GM21367 (cell line): ENCODE results near the gene FLNB.

ENCODE experiments used
- ATAC-seq: cut with Tn5 transposase; IDR thresholded peaks from one replicate; pipeline ENCODE4 v1.9.1; 2021; ENCODE audit not compliant: unreplicated experiment

FLNB gene

GRCh38 chr3:58177747-58178527, 169.7 kb downstream of the FLNB start:
- peak; percentile 76 for ATAC-seq

- no peak for ATAC-seq
Measured at GRCh38 chr3:58178528-58179234, 170.5 kb downstream of the FLNB start.

GRCh38 chr3:58179235-58180098, 171.2 kb downstream of the FLNB start:
- no peak for ATAC-seq

GRCh38 chr3:58180099-58180880, 172.1 kb downstream of the FLNB start:
- ATAC-seq, result no peak

GRCh38 chr3:58180940-58181587, 172.8 kb downstream of the FLNB start:
- no peak for ATAC-seq

GRCh38 chr3:58183221-58183620, 175.0 kb downstream of the FLNB start:
- no peak for ATAC-seq

GRCh38 chr3:58183891-58184290, 175.7 kb downstream of the FLNB start:
- ATAC-seq, result no peak

GRCh38 chr3:58184309-58184981, 176.2 kb downstream of the FLNB start:
- no peak for ATAC-seq

GRCh38 chr3:58184982-58185360, 176.7 kb downstream of the FLNB start:
- ATAC-seq, result no peak

- no peak for ATAC-seq
Measured at GRCh38 chr3:58188173-58188564, 179.9 kb downstream of the FLNB start.

GRCh38 chr3:58188921-58189451, 180.8 kb downstream of the FLNB start:
- ATAC-seq, result no peak

GRCh38 chr3:58189691-58190090, 181.5 kb downstream of the FLNB start:
- ATAC-seq, result no peak

GRCh38 chr3:58190291-58190690, 182.1 kb downstream of the FLNB start:
- ATAC-seq, result no peak

- ATAC-seq, result no peak
Measured at GRCh38 chr3:58190882-58191281, 182.7 kb downstream of the FLNB start.

GRCh38 chr3:58191361-58191991, 183.3 kb downstream of the FLNB start:
- no peak for ATAC-seq

GRCh38 chr3:58192069-58192468, 183.8 kb downstream of the FLNB start:
- no peak for ATAC-seq

- ATAC-seq, result no peak
Measured at GRCh38 chr3:58193682-58194407, 185.6 kb downstream of the FLNB start.

- ATAC-seq, result no peak
Measured at GRCh38 chr3:58197588-58197987, 189.4 kb downstream of the FLNB start.
